Left renal cortex interstitium (tissue), 4 donors: ENCODE data around the gene SH3BP5. TPM values are rescaled to one million over a fixed set of nuclear protein-coding genes. Genes with fewer than 3 reads are reported as not detected.

Experiments used
- DNase-seq, 4 donors: peaks; one replicate each; pipeline ENCODE4 v3.0.0-alpha.2; 2013; ENCODE audit warnings: low read depth in 4 of 4, low spot score in 2 of 4, missing footprints in 1 of 4
- polyA plus RNA-seq, 4 donors: library from polyadenylated mRNA; unstranded; fragments of 120-200 nt; gene quantifications; one replicate each; pipeline ENCODE4 v1.2.1, GENCODE V29; 2013; ENCODE audit not compliant: insufficient read length in 4 of 4

SH3BP5 gene
- polyA plus RNA-seq, 4 donors: 46.0 to 64.4 (median 57.5) TPM

- DNase-seq: no peak
Observed at GRCh38 chr3:15260531-15260930, 71.9 kb downstream of the SH3BP5 start.

GRCh38 chr3:15258720-15259119, 73.7 kb downstream of the SH3BP5 start:
- DNase-seq: no peak

- no peak for DNase-seq
Observed at GRCh38 chr3:15256861-15257341, 75.5 kb downstream of the SH3BP5 start.

- no peak for DNase-seq
Observed at GRCh38 chr3:15255215-15255614, 77.2 kb downstream of the SH3BP5 start.

GRCh38 chr3:15253023-15253697, 79.2 kb downstream of the SH3BP5 start:
- DNase-seq: no peak

- DNase-seq: no peak
Observed at GRCh38 chr3:15246186-15246585, 86.2 kb downstream of the SH3BP5 start.

- no peak for DNase-seq
Observed at GRCh38 chr3:15243822-15244482, 88.4 kb downstream of the SH3BP5 start.

- no peak for DNase-seq
Observed at GRCh38 chr3:15241341-15241740, 91.0 kb downstream of the SH3BP5 start.

- DNase-seq: no peak
Observed at GRCh38 chr3:15229262-15229661, 103.1 kb downstream of the SH3BP5 start.

GRCh38 chr3:15228147-15228546, 104.2 kb downstream of the SH3BP5 start:
- DNase-seq: no peak

- DNase-seq: no peak
Observed at GRCh38 chr3:15223685-15224572, 108.5 kb downstream of the SH3BP5 start.

GRCh38 chr3:15221574-15222217, 110.7 kb downstream of the SH3BP5 start:
- DNase-seq: no peak

- DNase-seq: no peak
Observed at GRCh38 chr3:15220661-15221060, 111.7 kb downstream of the SH3BP5 start.

GRCh38 chr3:15220056-15220455, 112.3 kb downstream of the SH3BP5 start:
- no peak for DNase-seq

GRCh38 chr3:15218689-15219088, 113.7 kb downstream of the SH3BP5 start:
- no peak for DNase-seq

- DNase-seq: no peak
Observed at GRCh38 chr3:15217841-15218267, 114.5 kb downstream of the SH3BP5 start.

GRCh38 chr3:15217011-15217671, 115.2 kb downstream of the SH3BP5 start:
- DNase-seq: no peak

- no peak for DNase-seq
Observed at GRCh38 chr3:15216501-15216900, 115.9 kb downstream of the SH3BP5 start.

GRCh38 chr3:15215996-15216395, 116.4 kb downstream of the SH3BP5 start:
- DNase-seq: no peak

- no peak for DNase-seq
Observed at GRCh38 chr3:15214758-15215157, 117.6 kb downstream of the SH3BP5 start.
